K562 (cell line): ENCODE results near the gene APOM. TPM values are rescaled to one million over a fixed set of nuclear protein-coding genes. Genes with fewer than 3 reads are reported as not detected.

ENCODE experiments used
- ATAC-seq: fragments of 200-7000 bp; cut with Tn5 transposase; 3 replicates; pipeline ENCODE4 v1.9.1; 2020; ENCODE audit warnings: moderate library complexity
- BruUV-seq: library from RNA; stranded (reverse); fragments of 400-500 nt; replicated peaks from 2 replicates; lab custom pipeline; 2021; lab: Mats Ljungman, UMichigan
- CTCF ChIA-PET: fragments of 300-600 bp; formaldehyde crosslinking; extraction: SDS; loops from one replicate; lab custom pipeline; 2021; ENCODE audit warnings: low intra/inter-chr PET ratio; lab: Yijun Ruan, JAX
- POLR2A ChIA-PET: fragments of 300-600, 350-650 bp; sonication (Branson Sonifier 250); formaldehyde crosslinking; extraction: SDS; loops from one replicate; lab custom pipeline; 2021; ENCODE audit warnings: antibody characterized with exemption, inconsistent platforms; lab: Yijun Ruan, JAX
- DNase-seq, 4 experiments: peaks; one replicate each; pipeline versions ENCODE4 v3.0.0 to v3.0.0-alpha.2; 2011 to 2018; ENCODE audit warnings: low spot score in 3 of 4, mixed read lengths in 3 of 4; ENCODE audit errors: extremely low read depth in 1 of 4
- FAIRE-seq: peaks from 2 replicates; lab custom pipeline; 2011; peaks lifted over from hg19 to GRCh38; lab: Jason Lieb, UNC
- H2AFZ ChIP-seq: 2 replicates; pipeline ENCODE4 v1.6.0; 2011; ENCODE audit warnings: low read depth, low read length, control low read depth, inconsistent platforms
- H3K27ac ChIP-seq: fragments of 200-600 bp; 3 replicates; pipeline ENCODE4 v1.8.0; 2011; ENCODE audit warnings: low read depth, mild to moderate bottlenecking, control low read depth, inconsistent platforms, low read length, moderate library complexity, mixed read lengths; ENCODE audit errors: extremely low read depth
- H3K27me3 ChIP-seq, 2 experiments: fragments of 300-600 bp in 1 of 2; 2 replicates in 1 of 2; 3 replicates in 1 of 2; pipeline versions ENCODE4 v1.6.0 to v1.8.0; 2011; ENCODE audit warnings: inconsistent platforms in 2 of 2, low read length in 2 of 2, mild to moderate bottlenecking in 1 of 2, mixed read lengths in 1 of 2, moderate library complexity in 1 of 2; ENCODE audit not compliant: control insufficient read depth in 2 of 2, insufficient read depth in 2 of 2
- H3K36me3 ChIP-seq: fragments of 300-600 bp; 3 replicates; pipeline ENCODE4 v1.8.0; 2011; ENCODE audit warnings: mild to moderate bottlenecking, low read length, inconsistent platforms; ENCODE audit not compliant: control insufficient read depth, insufficient read depth
- H3K4me1 ChIP-seq, 2 experiments: fragments of 200-600 bp in 1 of 2; replicated peaks in 1 of 2; 2 replicates in 1 of 2; 3 replicates in 1 of 2; pipeline versions ENCODE4 v1.5.1 to v1.8.0; 2011; ENCODE audit warnings: inconsistent platforms in 2 of 2, low read length in 2 of 2, mild to moderate bottlenecking in 1 of 2, mixed read lengths in 1 of 2, moderate library complexity in 1 of 2; ENCODE audit not compliant: control insufficient read depth in 2 of 2, insufficient read depth in 2 of 2
- H3K4me2 ChIP-seq: 2 replicates; pipeline ENCODE4 v1.6.1; 2011; ENCODE audit warnings: low read length, control low read depth, inconsistent platforms, mixed read lengths; ENCODE audit not compliant: insufficient read depth
- H3K4me3 ChIP-seq: fragments of 200-600 bp; sonication (generic), shearing (Covaris generic); 2 replicates; pipeline ENCODE4 v1.5.1; 2016; ENCODE audit warnings: control low read depth, inconsistent platforms
- H3K79me2 ChIP-seq: fragments of 200-600 bp; 3 replicates; pipeline ENCODE4 v1.8.0; 2011; ENCODE audit warnings: low read length, inconsistent platforms; ENCODE audit not compliant: control insufficient read depth, insufficient read depth
- H3K9ac ChIP-seq, 2 experiments: 2 replicates each; pipeline versions ENCODE4 v1.6.0 to v1.6.1; 2011; ENCODE audit warnings: low read depth in 2 of 2, low read length in 2 of 2, control low read depth in 1 of 2, inconsistent platforms in 1 of 2, mild to moderate bottlenecking in 1 of 2, mixed read lengths in 1 of 2; ENCODE audit not compliant: insufficient read depth in 1 of 2
- H3K9me1 ChIP-seq: one replicate; pipeline ENCODE4 v1.6.0; 2011; ENCODE audit warnings: inconsistent platforms, mild to moderate bottlenecking, low read length, moderate library complexity; ENCODE audit not compliant: control insufficient read depth, insufficient read depth
- H3K9me3 ChIP-seq: replicated peaks from 2 replicates; pipeline ENCODE4 v1.5.1; 2011; ENCODE audit warnings: low read depth, low read length, inconsistent platforms; ENCODE audit not compliant: control insufficient read depth, insufficient read depth
- H4K20me1 ChIP-seq: replicated peaks from 2 replicates; pipeline ENCODE4 v1.6.1; 2011; ENCODE audit warnings: low read length, inconsistent platforms, mixed read lengths; ENCODE audit not compliant: control insufficient read depth, insufficient read depth
- ASH1L ChIP-seq: fragments of 450-650 bp; IDR thresholded peaks from 2 replicates; pipeline ENCODE4 v1.6.1; 2018; ENCODE audit warnings: borderline replicate concordance, mild to moderate bottlenecking, low read depth; ENCODE audit not compliant: partially characterized antibody
- CREB3L1 ChIP-seq: fragments of 450-650 bp; IDR thresholded peaks from 2 replicates; pipeline ENCODE4 v1.6.1; 2014; ENCODE audit warnings: low read depth, mild to moderate bottlenecking, moderate library complexity, borderline replicate concordance
- EGR1 ChIP-seq: fragments of 450-650 bp; conservative IDR thresholded peaks from 2 replicates; pipeline ENCODE4 v1.6.1; 2017; ENCODE audit warnings: mild to moderate bottlenecking
- ELF2 ChIP-seq: fragments of 250-450 bp; sonication (Bioruptor Pico); IDR thresholded peaks from 2 replicates; pipeline ENCODE4 v1.5.0; 2021; ENCODE audit warnings: mild to moderate bottlenecking
- GMEB1 ChIP-seq: fragments of 250-450 bp; sonication (Bioruptor Pico); IDR thresholded peaks from 2 replicates; pipeline ENCODE4 v1.4.0; 2020; ENCODE audit warnings: mild to moderate bottlenecking
- SP1 ChIP-seq: sonication (generic); formaldehyde crosslinking; IDR thresholded peaks from 2 replicates; pipeline ENCODE4 v1.8.1; 2022; ENCODE audit warnings: mild to moderate bottlenecking, missing genetic modification reagents
- TGIF2 ChIP-seq: sonication (generic); formaldehyde crosslinking; IDR thresholded peaks from 2 replicates; pipeline ENCODE4 v1.8.1; 2022; ENCODE audit warnings: mild to moderate bottlenecking, missing genetic modification reagents, moderate library complexity
- ZBTB17 ChIP-seq: fragments of 450-650 bp; formaldehyde crosslinking; IDR thresholded peaks from 2 replicates; pipeline ENCODE4 v1.4.0; 2020; ENCODE audit warnings: mild to moderate bottlenecking
- ZHX1 ChIP-seq: fragments of 150-350 bp; conservative IDR thresholded peaks from 2 replicates; pipeline ENCODE4 v1.6.1; 2014; ENCODE audit warnings: low read length
- ZNF174 ChIP-seq: fragments of 250-450 bp; sonication (Bioruptor Pico); IDR thresholded peaks from 2 replicates; pipeline ENCODE4 v1.4.0; 2020; ENCODE audit warnings: mild to moderate bottlenecking
- WGBS: fragments of 100-300 bp; shearing (Covaris generic); methylation state at CpG from one replicate; pipeline ENCODE4 v1.1.6; 2016; ENCODE audit warnings: low coverage, mixed read lengths; ENCODE audit not compliant: insufficient coverage; ENCODE audit errors: missing lambda C conversion rate; 5-methylcytosine and 5-hydroxymethylcytosine counted together
- in situ Hi-C: fragments of 300-500 bp; cut with MboI; formaldehyde crosslinking; loops from 4 replicates; pipeline ENCODE4 v1.15.0; 2018; ENCODE audit warnings: inconsistent platforms, mixed read lengths
- intact Hi-C: fragments of 100-400 bp; cut with micrococcal nuclease; formaldehyde crosslinking; loops from 2 replicates; pipeline ENCODE4 v1.14.2; 2022
- polyA plus RNA-seq, 8 experiments: library from polyadenylated mRNA; depleted of rRNA in 4 of 8; stranded (reverse) in 5 of 8; unstranded in 3 of 8; fragments of >200 nt; fragmentation: Nextera tagmentation in 2 of 8; fragmentation: Illumina TruSeq in 1 of 8; extraction: Ambion mirVana in 2 of 8; extraction: Trizol in 1 of 8; gene quantifications; 2 replicates each; pipeline versions ENCODE4 v1.2.1 to v1.2.3, GENCODE V29; 2011 to 2014; ENCODE audit warnings: inconsistent platforms in 1 of 8, missing spikeins in 1 of 8
- total RNA-seq, 7 experiments: library from RNA; depleted of rRNA in 6 of 7; stranded (reverse); fragments of >200 nt in 6 of 7; fragmentation: Illumina TruSeq in 2 of 7; extraction: Trizol in 2 of 7; gene quantifications; 2 replicates each; pipeline versions ENCODE4 v1.2.1 to v1.2.3, GENCODE V29; 2011 to 2021; ENCODE audit warnings: low replicate concordance in 1 of 7

Gene APOM
- total and polyA plus RNA-seq, 9 of the 15 experiments (the other 6 are each of a cell fraction or from before 2014, with no cell fraction given), result 5.7 to 24.3 (median 10.4) TPM

GRCh38 chr6:31652925-31653724 lies 2.6 kb upstream of the APOM start (continued):
- TF ChIP-seq ZHX1, result 0 out of 2 replicates have a peak, but pooled peaks have one; percentile 9

- intact Hi-C loops (no loop called here), in situ Hi-C loops (no loop called here)
- peaks cover 85% of the 10 kb centered on the region for H3K79me2 ChIP-seq
- no peaks in the 10 kb centered on the region for H3K27me3 ChIP-seq
- no peak overlapping the region for H3K9ac ChIP-seq
- H3K27ac ChIP-seq, result no peak overlapping the region
- WGBS, result 90% methylated on average over 8 of the region's 8 CpGs
- ATAC-seq, result no peak
- no peaks in the 10 kb centered on the region for H3K9me1 ChIP-seq
- peaks cover 10% of the 10 kb centered on the region for H4K20me1 ChIP-seq
- no TSS peak for BruUV-seq
- DNase-seq, result no peak
- CTCF ChIA-PET, result no interaction called here
- no peak overlapping the region for H3K4me3 ChIP-seq
- H2AFZ ChIP-seq, result no peak overlapping the region
- no peak for FAIRE-seq
- POLR2A ChIA-PET, result interaction anchor here (0.6 to 8.5 kb wide), 14 partner anchors 8 to 209 kb away, joined by 3 to 267 read pairs (median 9); partner anchors contain the start of genes C6orf47, CSNK2B, GPANK1 and LSM2
- H3K4me1 ChIP-seq, result peaks cover 37 to 38% of the 10 kb centered on the region in 2 experiments
- H3K36me3 ChIP-seq, result peaks cover 59% of the 10 kb centered on the region
- no peaks in the 10 kb centered on the region for H3K9me3 ChIP-seq
- no peak overlapping the region for H3K4me2 ChIP-seq
- TF ChIP-seq ZBTB17 (no peak), SP1 (0 out of 2 replicates have a peak, but pooled peaks have one; percentile 20), EGR1 (0 out of 2 replicates have a peak, but pooled peaks have one; percentile 3), TGIF2 (CRISPR knock-in tag) (no peak), GMEB1 (no peak), ASH1L (no peak), ELF2 (CRISPR knock-in tag) (no peak), ZNF174 (0 out of 2 replicates have a peak, but pooled peaks have one; percentile 10), CREB3L1 (no peak)
These were observed 933 bp upstream of the APOM start for GRCh38 chr6:31654574-31655348.
